ENCODE data around the gene IFT88.

GRCh38 chr13:20700288-20700687, 133.3 kb downstream of the IFT88 start:
- no peak for TF ChIP-seq TAF1 (IDR thresholded peaks at IDR 0.05; ENCODE audit: control insufficient read depth, extremely low read depth, insufficient read depth, low read length, severe bottlenecking)
- TF ChIP-seq THRAP3 (IDR thresholded peaks at IDR 0.05; ENCODE audit: borderline replicate concordance) = no peak
- no peak for TF ChIP-seq CTCF (IDR thresholded peaks at IDR 0.05 in 2 of 3, conservative IDR thresholded peaks at IDR 0.05 in 1 of 3; ENCODE audit: insufficient read depth in 2 of 3, low read depth in 1 of 3, low read length in 3 of 3)
- no peak for TF ChIP-seq PHF21A (IDR thresholded peaks at IDR 0.05; ENCODE audit: borderline replicate concordance, low read depth)
- TF ChIP-seq NFE2L1 (tag; IDR thresholded peaks at IDR 0.05; ENCODE audit: borderline replicate concordance, low read depth) = no peak
- no peak for TF ChIP-seq MBD2 (IDR thresholded peaks at IDR 0.05; ENCODE audit: borderline replicate concordance, low read depth)
- TF ChIP-seq EZH2 (IDR thresholded peaks at IDR 0.05; ENCODE audit: borderline replicate concordance, low read depth, low read length) = no peak
- no peak for TF ChIP-seq NKRF (IDR thresholded peaks at IDR 0.05; ENCODE audit: borderline replicate concordance)
- TF ChIP-seq SP1 (CRISPR knock-in tag; IDR thresholded peaks at IDR 0.05) = no peak
- TF ChIP-seq CEBPB (tag; IDR thresholded peaks at IDR 0.05) = no peak
- TF ChIP-seq POLR2A (conservative IDR thresholded peaks at IDR 0.05) = no peak
- TF ChIP-seq, protein P1, sequence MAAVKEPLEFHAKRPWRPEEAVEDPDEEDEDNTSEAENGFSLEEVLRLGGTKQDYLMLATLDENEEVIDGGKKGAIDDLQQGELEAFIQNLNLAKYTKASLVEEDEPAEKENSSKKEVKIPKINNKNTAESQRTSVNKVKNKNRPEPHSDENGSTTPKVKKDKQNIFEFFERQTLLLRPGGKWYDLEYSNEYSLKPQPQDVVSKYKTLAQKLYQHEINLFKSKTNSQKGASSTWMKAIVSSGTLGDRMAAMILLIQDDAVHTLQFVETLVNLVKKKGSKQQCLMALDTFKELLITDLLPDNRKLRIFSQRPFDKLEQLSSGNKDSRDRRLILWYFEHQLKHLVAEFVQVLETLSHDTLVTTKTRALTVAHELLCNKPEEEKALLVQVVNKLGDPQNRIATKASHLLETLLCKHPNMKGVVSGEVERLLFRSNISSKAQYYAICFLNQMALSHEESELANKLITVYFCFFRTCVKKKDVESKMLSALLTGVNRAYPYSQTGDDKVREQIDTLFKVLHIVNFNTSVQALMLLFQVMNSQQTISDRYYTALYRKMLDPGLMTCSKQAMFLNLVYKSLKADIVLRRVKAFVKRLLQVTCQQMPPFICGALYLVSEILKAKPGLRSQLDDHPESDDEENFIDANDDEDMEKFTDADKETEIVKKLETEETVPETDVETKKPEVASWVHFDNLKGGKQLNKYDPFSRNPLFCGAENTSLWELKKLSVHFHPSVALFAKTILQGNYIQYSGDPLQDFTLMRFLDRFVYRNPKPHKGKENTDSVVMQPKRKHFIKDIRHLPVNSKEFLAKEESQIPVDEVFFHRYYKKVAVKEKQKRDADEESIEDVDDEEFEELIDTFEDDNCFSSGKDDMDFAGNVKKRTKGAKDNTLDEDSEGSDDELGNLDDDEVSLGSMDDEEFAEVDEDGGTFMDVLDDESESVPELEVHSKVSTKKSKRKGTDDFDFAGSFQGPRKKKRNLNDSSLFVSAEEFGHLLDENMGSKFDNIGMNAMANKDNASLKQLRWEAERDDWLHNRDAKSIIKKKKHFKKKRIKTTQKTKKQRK (IDR thresholded peaks at IDR 0.05; ENCODE audit: borderline replicate concordance, low read depth, low read length) = no peak

Data from K562 (cell line).